HG02571 (cell line): ENCODE results near the gene CEP112.
A peak's percentile ranks its signal among the peaks of the same experiment; 100 is the strongest.

Experiments
- ATAC-seq: cut with Tn5 transposase; IDR thresholded peaks from one replicate; pipeline ENCODE4 v1.9.1; 2021; ENCODE audit warnings: mild to moderate bottlenecking, moderate library complexity; ENCODE audit not compliant: unreplicated experiment

The CEP112 gene

GRCh38 chr17:65896889-65897288 lies 295.0 kb downstream of the CEP112 start:
- no peak for ATAC-seq

DNA sequence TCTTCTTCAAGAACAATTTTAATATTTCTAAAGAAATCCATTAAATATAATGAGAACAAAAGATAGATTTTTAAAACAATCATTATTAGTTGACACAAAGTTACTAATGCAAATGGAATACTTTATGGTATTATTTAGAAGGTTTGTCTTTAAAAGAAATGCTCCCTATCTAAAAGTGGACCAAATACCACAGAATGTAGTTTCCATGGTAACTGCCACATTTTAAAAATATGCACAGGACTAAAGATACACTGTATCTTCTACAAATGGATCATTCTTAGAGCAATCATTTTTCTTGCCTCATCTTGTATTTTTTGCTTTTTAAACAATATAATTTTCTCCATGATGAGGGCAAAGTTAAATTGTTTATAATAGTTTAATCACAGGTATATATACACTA lies 296.0 kb downstream of the CEP112 start:
- no peak for ATAC-seq

- no peak for ATAC-seq
Measured at GRCh38 chr17:65893692-65894279, 298.1 kb downstream of the CEP112 start.

DNA sequence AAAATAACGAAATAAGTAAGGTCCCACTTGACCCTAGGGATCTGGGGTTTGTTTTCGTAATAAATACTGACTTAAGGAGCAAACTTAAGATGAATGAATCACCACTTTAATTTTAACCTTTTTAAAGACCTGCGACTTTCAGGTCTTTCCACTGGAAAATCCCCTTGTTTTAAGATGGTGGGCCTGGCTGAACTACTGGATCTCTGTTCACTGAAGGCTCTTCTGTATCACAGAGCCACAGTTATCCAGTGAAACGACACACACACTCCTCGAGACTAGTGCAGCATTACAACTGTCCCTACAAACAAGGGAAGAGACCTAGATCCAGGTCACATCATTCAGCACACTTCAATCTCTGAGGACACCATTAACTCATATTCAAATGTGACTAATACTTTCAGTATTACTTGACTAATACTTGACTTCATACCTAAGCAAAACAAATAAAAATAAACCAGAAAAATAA lies 299.0 kb downstream of the CEP112 start:
- peak; percentile 69 for ATAC-seq

DNA sequence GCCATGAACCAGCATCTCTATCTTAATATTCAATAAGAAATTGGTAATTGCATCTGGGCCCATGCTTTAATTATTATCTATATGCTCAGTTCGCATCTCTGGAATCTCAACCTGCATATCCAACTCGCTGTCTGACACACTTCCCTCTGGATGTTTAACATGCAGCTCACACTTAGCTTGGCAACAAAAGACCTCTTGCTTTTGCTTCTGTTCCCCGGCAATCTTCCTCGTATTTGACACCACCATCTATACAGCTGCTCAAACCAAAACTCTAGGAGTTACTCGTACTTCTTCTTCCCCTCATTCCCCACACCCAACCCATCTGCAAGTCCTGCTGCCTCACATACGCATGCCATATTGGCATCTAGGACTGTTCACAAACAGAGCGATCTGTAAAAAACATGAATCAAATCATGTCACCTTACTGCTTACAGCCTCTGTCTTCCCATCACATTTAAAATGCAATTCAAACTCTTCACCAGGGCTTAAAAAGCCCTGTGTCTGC lies 300.6 kb downstream of the CEP112 start:
- no peak for ATAC-seq

DNA sequence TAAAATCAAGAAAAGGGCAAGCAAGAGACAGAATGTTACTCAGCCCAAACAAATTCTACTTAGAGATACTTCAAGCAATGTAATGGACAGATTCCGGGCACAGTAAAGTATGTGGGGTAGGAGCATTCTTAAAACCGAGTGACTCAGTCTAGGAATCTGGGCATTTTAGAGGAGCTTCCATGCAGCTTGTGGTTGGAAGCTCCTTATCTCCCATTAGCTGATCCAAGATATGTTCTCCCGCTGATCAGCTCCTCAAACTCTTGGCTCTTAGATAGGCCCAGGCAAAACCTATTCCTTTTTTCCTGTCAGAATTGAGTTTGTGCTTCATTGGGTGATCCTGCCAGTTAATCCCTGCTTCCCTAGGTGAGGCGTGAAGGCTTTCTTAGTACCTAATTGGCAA lies 303.3 kb downstream of the CEP112 start:
- no peak for ATAC-seq

GRCh38 chr17:65886315-65887245 lies 305.4 kb downstream of the CEP112 start:
- ATAC-seq, result no peak

DNA sequence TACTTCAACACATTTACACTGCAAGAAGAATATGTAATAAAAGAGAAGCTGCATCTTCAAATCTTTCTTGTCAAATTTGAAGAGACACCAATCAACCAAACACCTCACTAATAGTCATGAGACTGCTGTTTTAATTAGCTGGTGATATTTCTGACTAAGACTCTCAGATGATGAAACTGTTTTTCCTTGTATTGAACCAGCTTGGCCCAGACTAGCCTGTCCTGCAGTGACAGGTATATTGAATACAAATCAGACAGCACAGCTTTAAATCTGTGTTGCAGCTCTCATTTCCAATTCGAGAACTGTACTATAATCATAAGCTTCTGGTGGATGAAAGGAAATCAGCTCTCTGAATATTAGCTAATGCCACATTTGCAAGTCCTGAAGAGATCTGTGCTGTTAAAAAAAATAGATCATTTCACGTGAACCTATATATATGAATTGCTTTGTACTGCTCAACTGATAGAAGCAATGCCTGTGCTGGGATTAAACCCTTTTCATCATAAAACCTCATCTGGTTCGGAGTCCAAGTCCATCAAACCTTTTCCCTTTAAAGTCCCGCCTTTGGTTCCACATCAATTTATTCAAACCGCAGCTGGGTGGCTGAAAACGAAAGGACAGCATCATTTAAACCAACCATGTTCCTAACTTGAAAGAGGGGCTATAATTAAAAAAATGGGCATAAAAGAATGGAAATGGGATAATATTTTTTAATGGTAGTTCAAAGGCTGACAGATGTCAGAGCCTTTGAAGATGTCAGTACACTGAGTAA lies 306.2 kb downstream of the CEP112 start:
- no peak for ATAC-seq

DNA sequence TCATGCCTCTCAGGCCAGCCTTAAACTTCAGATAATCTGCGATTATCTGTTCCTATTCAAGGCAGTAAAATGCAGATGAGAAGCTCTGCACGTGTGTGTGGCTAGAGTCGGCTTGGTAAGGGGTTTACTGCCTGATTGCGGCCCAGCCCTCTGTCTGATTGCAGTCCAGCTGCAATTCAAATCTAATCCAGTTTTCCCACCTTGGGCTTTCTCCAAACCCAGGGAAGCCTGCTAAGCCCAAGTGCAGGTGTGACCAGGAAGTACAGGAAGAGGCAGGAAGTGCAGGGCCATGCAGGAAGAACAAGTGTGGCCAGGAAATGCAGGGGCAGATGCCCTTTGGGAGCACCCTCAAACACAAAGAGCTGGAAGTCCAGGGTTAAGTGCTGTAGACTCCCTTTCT lies 314.9 kb downstream of the CEP112 start:
- ATAC-seq, result no peak

DNA sequence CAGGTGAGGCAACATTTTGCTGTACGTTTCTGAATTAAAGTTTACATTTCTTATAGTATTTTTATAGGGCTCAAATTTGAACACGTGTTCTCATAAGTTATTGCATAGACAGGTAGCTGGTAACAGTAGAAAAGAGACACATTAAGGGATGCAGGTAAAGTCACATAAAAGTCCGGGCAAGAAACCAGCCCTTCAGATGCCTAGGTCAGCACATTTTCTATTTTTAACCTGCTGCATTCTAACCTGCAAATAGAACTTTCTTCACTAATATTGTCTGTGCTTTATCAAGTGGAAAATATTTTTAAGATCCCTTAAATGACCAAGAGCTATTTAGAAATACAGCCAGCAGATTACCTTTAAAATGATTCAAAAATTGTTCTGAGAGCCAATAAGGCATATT lies 323.1 kb downstream of the CEP112 start:
- no peak for ATAC-seq

DNA sequence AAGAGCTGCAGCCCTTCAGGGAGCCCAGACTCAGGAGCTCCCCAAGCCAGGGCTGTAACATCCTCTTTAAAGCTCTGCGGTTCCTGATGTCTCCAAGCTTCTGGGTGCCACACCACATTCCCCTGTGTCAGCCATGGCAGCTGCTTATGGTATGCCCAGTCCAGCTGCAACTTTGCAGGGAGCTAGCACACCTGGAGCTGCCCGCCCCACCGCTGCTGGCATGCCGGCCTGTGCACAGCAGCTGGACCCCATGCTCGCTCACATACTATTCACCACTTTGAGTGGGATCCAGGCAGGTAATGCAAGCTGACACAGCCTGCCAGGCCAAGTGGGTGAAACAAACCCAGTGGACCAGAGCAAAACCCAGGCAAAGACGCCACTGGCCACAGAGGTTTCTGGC lies 324.9 kb downstream of the CEP112 start:
- ATAC-seq, result no peak

GRCh38 chr17:65865715-65866425 lies 326.1 kb downstream of the CEP112 start:
- ATAC-seq, result no peak

- no peak for ATAC-seq
Measured at GRCh38 chr17:65864394-65864793, 327.5 kb downstream of the CEP112 start.

GRCh38 chr17:65857718-65858117 lies 334.2 kb downstream of the CEP112 start:
- ATAC-seq, result no peak

GRCh38 chr17:65856865-65857264 lies 335.1 kb downstream of the CEP112 start:
- no peak for ATAC-seq

- ATAC-seq, result no peak
Measured at GRCh38 chr17:65855675-65856074, 336.3 kb downstream of the CEP112 start.

DNA sequence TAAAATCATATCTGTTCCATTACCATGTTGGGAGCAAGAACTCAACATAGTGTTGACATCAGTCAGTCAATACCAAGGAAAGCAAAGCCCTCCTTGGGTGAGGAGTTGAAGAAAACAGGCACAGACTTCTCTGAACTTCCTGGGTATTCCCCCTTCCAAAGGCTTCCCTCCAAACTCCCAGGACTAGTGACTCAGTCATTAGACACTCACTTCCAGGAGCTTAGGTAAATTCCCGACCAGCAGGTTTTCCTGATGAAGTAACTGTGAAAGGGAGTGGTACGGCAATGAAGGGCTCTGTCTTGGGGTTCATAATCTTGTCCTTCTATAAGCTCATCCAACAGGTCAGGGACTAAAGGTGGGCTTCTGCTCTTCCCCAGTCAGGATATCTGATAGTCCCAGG lies 336.7 kb downstream of the CEP112 start:
- ATAC-seq, result no peak

- ATAC-seq, result no peak
Measured at GRCh38 chr17:65853816-65854215, 338.1 kb downstream of the CEP112 start.

- ATAC-seq, result no peak
Measured at GRCh38 chr17:65852911-65853310, 339.0 kb downstream of the CEP112 start.

DNA sequence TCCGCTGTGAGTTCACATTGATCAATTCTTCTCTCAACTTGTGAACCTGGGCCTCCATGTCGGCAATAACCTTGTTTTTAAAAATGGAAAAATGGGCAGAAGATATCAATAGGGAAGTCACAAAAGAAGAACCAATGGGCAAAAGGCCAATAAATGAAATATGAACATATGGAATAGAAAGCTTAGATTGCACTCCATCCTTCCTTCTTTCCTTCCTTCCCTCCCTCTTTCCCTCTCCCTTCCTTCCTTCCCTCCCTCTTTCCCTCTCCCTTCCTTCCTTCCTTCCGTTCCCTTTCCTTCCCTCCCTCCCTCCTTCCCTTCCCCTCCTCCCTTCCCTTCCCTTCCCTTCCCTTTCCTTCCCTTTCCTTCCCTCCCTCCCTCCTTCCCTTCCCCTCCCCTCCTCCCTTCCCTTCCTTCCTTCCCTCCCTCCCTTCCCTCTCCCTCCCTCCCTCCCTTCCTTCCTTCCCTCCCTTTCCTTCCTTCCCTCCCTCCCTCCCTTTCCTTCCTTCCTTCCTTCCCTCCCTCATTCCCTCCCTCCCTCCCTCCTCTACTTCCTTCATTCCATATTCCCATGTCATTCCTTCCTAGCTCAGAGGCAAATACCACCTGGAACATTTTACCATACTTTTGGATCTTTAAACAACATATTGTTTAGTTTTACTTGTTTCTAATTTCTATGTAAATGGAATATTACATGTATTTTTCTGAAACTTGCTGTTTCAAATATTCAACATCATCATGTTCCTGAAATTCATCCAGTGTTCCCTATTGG lies 339.8 kb downstream of the CEP112 start:
- ATAC-seq, result no peak
